ENCODE measurements around the gene NTM. TPM values are rescaled to one million over a fixed set of nuclear protein-coding genes. Genes with fewer than 3 reads are reported as not detected.

Gene NTM
- total RNA-seq, 1 donor from 2014 or later = not detected

GRCh38 chr11:131754671-131755070 is 384.3 kb downstream of the NTM start:
- DNase-seq (ENCODE audit: low spot score) = no peak
- ATAC-seq = no peak

GRCh38 chr11:131756479-131757110 is 386.2 kb downstream of the NTM start:
- ATAC-seq (no peak), DNase-seq (ENCODE audit: low spot score) (no peak)

- no peak for DNase-seq (ENCODE audit: low spot score)
- no peak for ATAC-seq
Observed at GRCh38 chr11:131758726-131759125, 388.3 kb downstream of the NTM start.

GRCh38 chr11:131759140-131759539 is 388.7 kb downstream of the NTM start:
- DNase-seq (ENCODE audit: low spot score) (no peak), ATAC-seq (no peak)

GRCh38 chr11:131760091-131761061 is 390.0 kb downstream of the NTM start:
- DNase-seq (ENCODE audit: low spot score) (no peak), ATAC-seq (no peak)

- no peak for DNase-seq (ENCODE audit: low spot score)
- no peak for ATAC-seq
Observed at GRCh38 chr11:131762346-131763110, 392.1 kb downstream of the NTM start.

- DNase-seq (ENCODE audit: low spot score) = no peak
Observed at GRCh38 chr11:131763193-131763890, 392.9 kb downstream of the NTM start.

GRCh38 chr11:131764126-131764525 is 393.7 kb downstream of the NTM start:
- DNase-seq (ENCODE audit: low spot score) (no peak), ATAC-seq (no peak)

More at GRCh38 chr11:131763193-131763890, 392.9 kb downstream of the NTM start:
- ATAC-seq = no peak

GRCh38 chr11:131764649-131765048 is 394.2 kb downstream of the NTM start:
- no peak for ATAC-seq
- no peak for DNase-seq (ENCODE audit: low spot score)

GRCh38 chr11:131766637-131767036 is 396.2 kb downstream of the NTM start:
- ATAC-seq (no peak), DNase-seq (ENCODE audit: low spot score) (no peak)

GRCh38 chr11:131767421-131767820 is 397.0 kb downstream of the NTM start:
- no peak for DNase-seq (ENCODE audit: low spot score)
- ATAC-seq = no peak

- DNase-seq (ENCODE audit: low spot score) = no peak
- no peak for ATAC-seq
Observed at GRCh38 chr11:131770801-131771200, 400.4 kb downstream of the NTM start.

GRCh38 chr11:131771471-131771870 is 401.1 kb downstream of the NTM start:
- DNase-seq (ENCODE audit: low spot score) = no peak
- no peak for ATAC-seq

- DNase-seq (ENCODE audit: low spot score) (no peak), ATAC-seq (no peak)
Observed at GRCh38 chr11:131773626-131774025, 403.2 kb downstream of the NTM start.

GRCh38 chr11:131776211-131776610 is 405.8 kb downstream of the NTM start:
- no peak for ATAC-seq

GRCh38 chr11:131785801-131786200 is 415.4 kb downstream of the NTM start:
- ATAC-seq (no peak), DNase-seq (ENCODE audit: low spot score) (no peak)

More at GRCh38 chr11:131776211-131776610, 405.8 kb downstream of the NTM start:
- no peak for DNase-seq (ENCODE audit: low spot score)

GRCh38 chr11:131787119-131787518 is 416.7 kb downstream of the NTM start:
- no peak for DNase-seq (ENCODE audit: low spot score)
- no peak for ATAC-seq

- ATAC-seq = no peak
Observed at GRCh38 chr11:131790586-131790985, 420.2 kb downstream of the NTM start.

GRCh38 chr11:131792243-131792642 is 421.8 kb downstream of the NTM start:
- DNase-seq (ENCODE audit: low spot score) (no peak), ATAC-seq (no peak)

More at GRCh38 chr11:131790586-131790985, 420.2 kb downstream of the NTM start:
- no peak for DNase-seq (ENCODE audit: low spot score)

GRCh38 chr11:131796089-131796488 is 425.7 kb downstream of the NTM start:
- ATAC-seq (no peak), DNase-seq (ENCODE audit: low spot score) (no peak)

GRCh38 chr11:131796541-131796940 is 426.1 kb downstream of the NTM start:
- no peak for ATAC-seq
- no peak for DNase-seq (ENCODE audit: low spot score)
